Esophagus muscularis mucosa (tissue), 4 donors: ENCODE data around the gene NCOR2. TPM values are rescaled to one million over a fixed set of nuclear protein-coding genes. Genes with fewer than 3 reads are reported as not detected.

Experiments used
- DNase-seq: peaks from one replicate; pipeline ENCODE4 v3.0.0-alpha.2; 2017; ENCODE audit errors: extremely low spot score
- H3K27ac ChIP-seq, 4 donors: fragments of 200-600 bp; sonication (generic); replicated peaks in 1 of 4; 1 replicate in 3 of 4; 2 replicates in 1 of 4; pipeline ENCODE4 v1.5.1; 2016 to 2019; ENCODE audit warnings: mild to moderate bottlenecking in 1 of 4
- H3K27me3 ChIP-seq, 4 donors: fragments of 200-600 bp; sonication (generic); one replicate each; pipeline versions ENCODE4 v1.5.1 to v1.6.0; 2016 to 2019
- H3K36me3 ChIP-seq, 4 donors: fragments of 200-600 bp; sonication (generic); one replicate each; pipeline ENCODE4 v1.5.1; 2016 to 2019
- H3K4me1 ChIP-seq, 4 donors: fragments of 200-600 bp; sonication (generic); one replicate each; pipeline ENCODE4 v1.5.1; 2016 to 2019
- H3K4me3 ChIP-seq, 4 donors: fragments of 200-600 bp; sonication (generic); 1 replicate in 2 of 4; 2 replicates in 2 of 4; pipeline ENCODE4 v1.5.1; 2016 to 2019; ENCODE audit warnings: mild to moderate bottlenecking in 4 of 4, moderate library complexity in 1 of 4
- H3K9me3 ChIP-seq, 4 donors: fragments of 200-600 bp; sonication (generic); 1 replicate in 3 of 4; 2 replicates in 1 of 4; pipeline ENCODE4 v1.5.1; 2016 to 2019
- CTCF ChIP-seq, 3 experiments: fragments of 200-600 bp in 2 of 3; fragments of 450-650 bp in 1 of 3; sonication (generic) in 2 of 3; IDR thresholded peaks; one replicate each; pipeline ENCODE4 v1.5.1; 2017 to 2019; ENCODE audit warnings: antibody characterized with exemption in 3 of 3, mild to moderate bottlenecking in 2 of 3, moderate library complexity in 1 of 3
- EP300 ChIP-seq: sonication (generic); formaldehyde crosslinking; IDR thresholded peaks from one replicate; pipeline ENCODE4 v1.6.1; 2017; ENCODE audit warnings: antibody characterized with exemption
- POLR2A ChIP-seq: fragments of 450-650 bp; IDR thresholded peaks from one replicate; pipeline ENCODE4 v1.6.1; 2017; ENCODE audit warnings: antibody characterized with exemption, moderate library complexity, mild to moderate bottlenecking, low read depth
- POLR2AphosphoS5 ChIP-seq, 2 donors: sonication (generic); formaldehyde crosslinking; IDR thresholded peaks; one replicate each; pipeline ENCODE4 v1.6.1; 2017; ENCODE audit warnings: antibody characterized with exemption in 2 of 2
- WGBS: methylation state at CpG from one replicate; pipeline ENCODE4 v1.1.5; 2018; 5-methylcytosine and 5-hydroxymethylcytosine counted together
- intact Hi-C: fragments of 100-400 bp; cut with DNase I; formaldehyde crosslinking; loops from one replicate; pipeline ENCODE4 v1.15.1; 2023
- total RNA-seq, 4 donors: library from RNA; depleted of rRNA; stranded (reverse); fragments of >200 nt; gene quantifications; one replicate each; pipeline versions ENCODE4 v1.1.0 to v1.2.1, GENCODE V29; 2016

Gene NCOR2
- total RNA-seq, 4 donors from 2014 or later = 107 to 188 (median 131) TPM

- no peak overlapping the region for H3K4me3 ChIP-seq
- 73% methylated on average over 23 of the region's 37 CpGs for WGBS
Observed at GRCh38 chr12:124539084-124540041, 28.0 kb downstream of the NCOR2 start.

GRCh38 chr12:124538194-124539082 is 29.0 kb downstream of the NCOR2 start:
- H3K36me3 ChIP-seq = peaks cover 0 to 13% (median 4%) of the 10 kb centered on the region in 4 donors
- peaks cover 49 to 84% (median 66%) of the 10 kb centered on the region in 4 donors for H3K4me1 ChIP-seq
- H3K27me3 ChIP-seq = no peaks in the 10 kb centered on the region
- H3K27ac ChIP-seq = peak overlapping the region; percentile 38 to 64 (median 62)
- 36% methylated on average over 19 of the region's 22 CpGs for WGBS
- H3K9me3 ChIP-seq = no peaks in the 10 kb centered on the region
- TF ChIP-seq EP300 (no peak), CTCF (IDR thresholded peaks at IDR 0.05) (no peak), POLR2AphosphoS5 (IDR thresholded peaks at IDR 0.05) (no peak), POLR2A (no peak)
- no peak for DNase-seq
- no peak overlapping the region for H3K4me3 ChIP-seq
- intact Hi-C loops = no loop called here

More at GRCh38 chr12:124539084-124540041, 28.0 kb downstream of the NCOR2 start:
- no peak for DNase-seq
- Histone ChIP-seq H3K27me3 (no peaks in the 10 kb centered on the region), H3K27ac (peak overlapping the region; percentile 38 to 64 (median 58)), H3K9me3 (no peaks in the 10 kb centered on the region), H3K4me1 (peaks cover 58 to 85% (median 72%) of the 10 kb centered on the region in 4 donors), H3K36me3 (peaks cover 0 to 9% (median 2%) of the 10 kb centered on the region in 4 donors)
- intact Hi-C loops = no loop called here
- TF ChIP-seq POLR2AphosphoS5 (IDR thresholded peaks at IDR 0.05) = no peak
- no peak for TF ChIP-seq EP300
- TF ChIP-seq POLR2A = no peak
- no peak for TF ChIP-seq CTCF (IDR thresholded peaks at IDR 0.05)

- 43% methylated on average over 8 of the region's 12 CpGs for WGBS
- intact Hi-C loops = no loop called here
- H3K4me1 ChIP-seq = peaks cover 41 to 84% (median 65%) of the 10 kb centered on the region in 4 donors
Observed at GRCh38 chr12:124537525-124538193, 29.8 kb downstream of the NCOR2 start.

More at GRCh38 chr12:124537525-124538193, 29.8 kb downstream of the NCOR2 start:
- H3K27me3 ChIP-seq = no peaks in the 10 kb centered on the region
- H3K27ac ChIP-seq = peak overlapping the region; percentile 38 to 64 (median 62)
- H3K9me3 ChIP-seq = no peaks in the 10 kb centered on the region
- no peak overlapping the region for H3K4me3 ChIP-seq
- DNase-seq = no peak
- TF ChIP-seq POLR2AphosphoS5 (IDR thresholded peaks at IDR 0.05) (no peak), CTCF (IDR thresholded peaks at IDR 0.05) (no peak), POLR2A (no peak), EP300 (no peak)
- H3K36me3 ChIP-seq = peaks cover 0 to 13% (median 4%) of the 10 kb centered on the region in 4 donors
